Caco-2 (cell line): ENCODE results near the gene ZBTB34. TPM values are rescaled to one million over a fixed set of nuclear protein-coding genes. Genes with fewer than 3 reads are reported as not detected.
"Not testable (repeated sequence)": the region's sequence is repeated elsewhere in the genome, so short reads cannot be mapped to it uniquely, and the experiment has no call there.

Experiments
- Bru-seq: library from RNA; stranded (reverse); fragments of 400-500 nt; gene quantifications from one replicate; lab custom pipeline; 2021; lab: Mats Ljungman, UMichigan
- BruChase-seq, 2 experiments: library from RNA; stranded (reverse); fragments of 400-500 nt; gene quantifications; one replicate each; lab custom pipeline; 2021; lab: Mats Ljungman, UMichigan
- BruUV-seq: library from RNA; stranded (reverse); fragments of 400-500 nt; replicated peaks from 2 replicates; lab custom pipeline; 2021; lab: Mats Ljungman, UMichigan
- CTCF ChIA-PET: fragments of 300-600 bp; sonication (Branson Sonifier 250); formaldehyde crosslinking; loops from one replicate; lab custom pipeline; 2022; ENCODE audit warnings: antibody characterized with exemption; lab: Charles Lee
- POLR2A ChIA-PET: fragments of 300-600 bp; sonication (Branson Sonifier 250); formaldehyde crosslinking; loops from one replicate; lab custom pipeline; 2022; ENCODE audit warnings: antibody characterized with exemption; lab: Charles Lee
- DNase-seq, 2 experiments: peaks; one replicate each; pipeline versions ENCODE4 v3.0.0 to v3.0.0-alpha.2; 2020 to 2022
- H3K27me3 ChIP-seq: replicated peaks from 2 replicates; pipeline ENCODE4 v1.6.0; 2011; ENCODE audit warnings: low read length; ENCODE audit not compliant: control insufficient read depth, insufficient read depth
- H3K36me3 ChIP-seq: 2 replicates; pipeline ENCODE4 v1.5.1; 2011; ENCODE audit warnings: low read length; ENCODE audit not compliant: control insufficient read depth, insufficient read depth
- H3K4me1 ChIP-seq: fragments of 250-450 bp; sonication (Bioruptor Pico); 2 replicates; pipeline ENCODE4 v1.5.1; 2020; ENCODE audit warnings: mild to moderate bottlenecking
- H3K4me3 ChIP-seq: 2 replicates; pipeline ENCODE4 v1.5.1; 2011; ENCODE audit warnings: low read depth, mild to moderate bottlenecking, control low read depth, low read length
- H3K9me3 ChIP-seq: fragments of 250-450 bp; sonication (Bioruptor Pico); 2 replicates; pipeline ENCODE4 v1.5.1; 2020; ENCODE audit warnings: mild to moderate bottlenecking, moderate library complexity
- H3K27ac Mint-ChIP-seq: one replicate; pipeline ENCODE4 v1.8.0; 2022; ENCODE audit warnings: mixed read lengths; ENCODE audit not compliant: unreplicated experiment
- H3K27me3 Mint-ChIP-seq: one replicate; pipeline ENCODE4 v1.8.0; 2022; ENCODE audit warnings: mixed read lengths; ENCODE audit not compliant: insufficient read depth, unreplicated experiment
- H3K36me3 Mint-ChIP-seq: one replicate; pipeline ENCODE4 v1.8.0; 2022; ENCODE audit warnings: mild to moderate bottlenecking, mixed read lengths; ENCODE audit not compliant: insufficient read depth, unreplicated experiment
- H3K4me1 Mint-ChIP-seq: one replicate; pipeline ENCODE4 v1.8.0; 2022; ENCODE audit warnings: low read depth, mixed read lengths; ENCODE audit not compliant: unreplicated experiment
- H3K4me3 Mint-ChIP-seq: one replicate; pipeline ENCODE4 v1.8.0; 2022; ENCODE audit warnings: mild to moderate bottlenecking, moderate library complexity, mixed read lengths; ENCODE audit not compliant: unreplicated experiment
- H3K9me3 Mint-ChIP-seq: one replicate; pipeline ENCODE4 v1.8.0; 2022; ENCODE audit warnings: mixed read lengths; ENCODE audit not compliant: unreplicated experiment
- intact Hi-C: fragments of 100-400 bp; cut with micrococcal nuclease; formaldehyde crosslinking; loops from one replicate; pipeline ENCODE4 v1.10.0; 2022; ENCODE audit not compliant: unreplicated experiment
- long read RNA-seq: library from polyadenylated mRNA; stranded (forward); transcript quantifications from one replicate; pipeline ENCODE4 v2.0.0, GENCODE V29; 2022
- total RNA-seq: library from RNA; stranded (reverse); gene quantifications from 2 replicates; pipeline ENCODE4 v1.2.3, GENCODE V29; 2022
- TF ChIP-seq, protein P1 (sequence below), 2 experiments: fragments of 200-600 bp in 1 of 2; IDR thresholded peaks; 1 replicate in 1 of 2; 2 replicates in 1 of 2; pipeline versions ENCODE4 v1.5.1 to v1.8.0; 2011 to 2022; ENCODE audit warnings: antibody characterized with exemption in 1 of 2, control low read depth in 1 of 2, inconsistent platforms in 1 of 2, low read depth in 1 of 2, low read length in 1 of 2, mild to moderate bottlenecking in 1 of 2, moderate library complexity in 1 of 2; ENCODE audit not compliant: insufficient read depth in 1 of 2, severe bottlenecking in 1 of 2, unreplicated experiment in 1 of 2

Gene ZBTB34
- total RNA-seq (16.8 and 17.1 TPM in 2 replicates), Bru-seq, nascent RNA (percentile 82 among the genes with signal in this experiment), BruChase-seq, experiment 1, labeled RNA remaining after a 2-hour chase (percentile 94 among the genes with signal in this experiment), BruChase-seq, experiment 2, labeled RNA remaining after a 6-hour chase (percentile 75 among the genes with signal in this experiment)
- long read RNA-seq, full-length matches to known transcripts = 18 of 22 reads
- long read RNA-seq, partial matches to known transcripts = 0 of 22 reads
- long read RNA-seq, other reads (novel, unspliced or antisense) = 4 of 22 reads

- intact Hi-C loops = loop anchor here (2.0 kb wide), 1 partner anchor 55 kb away; the partner anchor contains the start of gene RALGPS1
- Histone ChIP-seq H3K36me3 (no peaks in the 10 kb centered on the region), H3K4me1 (no peaks in the 10 kb centered on the region; the same call in 1 of the 2 replicates), H3K27me3 (no peaks in the 10 kb centered on the region), H3K4me3 (peak within 1 kb of the TSS; percentile 84), H3K9me3 (no peaks in the 10 kb centered on the region)
- H3K36me3 Mint-ChIP-seq = peaks cover 11% of the 10 kb centered on the region
- no peaks in the 10 kb centered on the region for H3K27me3 Mint-ChIP-seq
- H3K9me3 Mint-ChIP-seq = no peaks in the 10 kb centered on the region
- POLR2A ChIA-PET = no interaction called here
- TF ChIP-seq, protein P1, sequence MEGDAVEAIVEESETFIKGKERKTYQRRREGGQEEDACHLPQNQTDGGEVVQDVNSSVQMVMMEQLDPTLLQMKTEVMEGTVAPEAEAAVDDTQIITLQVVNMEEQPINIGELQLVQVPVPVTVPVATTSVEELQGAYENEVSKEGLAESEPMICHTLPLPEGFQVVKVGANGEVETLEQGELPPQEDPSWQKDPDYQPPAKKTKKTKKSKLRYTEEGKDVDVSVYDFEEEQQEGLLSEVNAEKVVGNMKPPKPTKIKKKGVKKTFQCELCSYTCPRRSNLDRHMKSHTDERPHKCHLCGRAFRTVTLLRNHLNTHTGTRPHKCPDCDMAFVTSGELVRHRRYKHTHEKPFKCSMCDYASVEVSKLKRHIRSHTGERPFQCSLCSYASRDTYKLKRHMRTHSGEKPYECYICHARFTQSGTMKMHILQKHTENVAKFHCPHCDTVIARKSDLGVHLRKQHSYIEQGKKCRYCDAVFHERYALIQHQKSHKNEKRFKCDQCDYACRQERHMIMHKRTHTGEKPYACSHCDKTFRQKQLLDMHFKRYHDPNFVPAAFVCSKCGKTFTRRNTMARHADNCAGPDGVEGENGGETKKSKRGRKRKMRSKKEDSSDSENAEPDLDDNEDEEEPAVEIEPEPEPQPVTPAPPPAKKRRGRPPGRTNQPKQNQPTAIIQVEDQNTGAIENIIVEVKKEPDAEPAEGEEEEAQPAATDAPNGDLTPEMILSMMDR (IDR thresholded peaks at IDR 0.05; ENCODE audit: insufficient read depth in 1 of 2, low read depth in 1 of 2, low read length in 1 of 2, severe bottlenecking in 1 of 2, unreplicated experiment in 1 of 2) = peak; percentile 97 to 99
- BruUV-seq = no TSS peak
- H3K4me3 Mint-ChIP-seq = peak within 1 kb of the TSS; percentile 74
- peaks cover 16% of the 10 kb centered on the region for H3K4me1 Mint-ChIP-seq
- peak within 1 kb of the TSS; percentile 75 for H3K27ac Mint-ChIP-seq
- CTCF ChIA-PET = interaction anchor here (1.0 kb wide), 1 partner anchor 10 kb away, joined by 3 read pairs; no protein-coding TSS in a partner anchor
- DNase-seq = peak; percentile 74 to 85
Measured at GRCh38 chr9:126860077-126860756, at the start of gene ZBTB34. Gene ZBTB34 (plus strand): TSS chr9:126860639. CDS start chr9:126879400, 18,761 bp downstream.

GRCh38 chr9:126813072-126813471, 47.4 kb upstream of the ZBTB34 start:
- no peaks in the 10 kb centered on the region for H3K4me1 ChIP-seq
- TF ChIP-seq, protein P1 (IDR thresholded peaks at IDR 0.05; ENCODE audit: insufficient read depth in 1 of 2, low read depth in 1 of 2, low read length in 1 of 2, severe bottlenecking in 1 of 2, unreplicated experiment in 1 of 2) = no peak
- POLR2A ChIA-PET = no interaction called here
- intact Hi-C loops = no loop called here
- no peaks in the 10 kb centered on the region; the same call in 1 of the 2 replicates for H3K36me3 ChIP-seq
- peaks cover 19% of the 10 kb centered on the region for H3K9me3 Mint-ChIP-seq
- H3K27me3 ChIP-seq = no peaks in the 10 kb centered on the region
- H3K36me3 Mint-ChIP-seq = peaks cover 42% of the 10 kb centered on the region
- no TSS peak for BruUV-seq
- H3K4me3 ChIP-seq = no peak overlapping the region
- peaks cover 6% of the 10 kb centered on the region; the same call in 1 of the 2 replicates for H3K9me3 ChIP-seq
- no peak for DNase-seq
- H3K27me3 Mint-ChIP-seq = no peaks in the 10 kb centered on the region
- no peak overlapping the region for H3K27ac Mint-ChIP-seq
- H3K4me1 Mint-ChIP-seq = no peaks in the 10 kb centered on the region
- CTCF ChIA-PET = no interaction called here
- no peak overlapping the region for H3K4me3 Mint-ChIP-seq

DNA sequence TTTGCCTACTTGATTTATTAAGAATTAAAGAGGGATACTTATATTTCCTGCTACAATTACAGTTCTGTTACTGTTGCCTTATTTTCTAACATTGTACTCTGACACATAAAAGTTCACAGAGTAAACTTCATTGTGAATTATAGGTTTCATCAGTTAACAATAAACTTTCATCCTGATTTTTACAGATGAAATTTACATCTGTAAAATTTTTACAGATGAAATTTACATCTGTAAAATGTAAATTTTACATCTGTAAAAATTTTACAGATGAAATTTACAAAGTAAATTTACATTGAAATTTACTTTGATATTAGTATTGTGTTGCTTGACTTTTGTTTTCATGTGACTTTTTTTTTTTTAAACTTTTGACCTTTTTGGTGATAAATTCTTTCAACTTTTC, 46.3 kb upstream of the ZBTB34 start:
- BruUV-seq = no TSS peak
- Mint-ChIP-seq H3K4me1 (no peaks in the 10 kb centered on the region), H3K4me3 (no peak overlapping the region), H3K27ac (no peak overlapping the region), H3K27me3 (no peaks in the 10 kb centered on the region), H3K9me3 (peaks cover 20% of the 10 kb centered on the region), H3K36me3 (peaks cover 50% of the 10 kb centered on the region)
- ChIA-PET CTCF (no interaction called here), POLR2A (no interaction called here)
- H3K4me1 ChIP-seq = no peaks in the 10 kb centered on the region
- H3K36me3 ChIP-seq = peaks cover 2% of the 10 kb centered on the region
- no peak overlapping the region for H3K4me3 ChIP-seq
- peaks cover 14% of the 10 kb centered on the region for H3K9me3 ChIP-seq
- no peaks in the 10 kb centered on the region for H3K27me3 ChIP-seq
- intact Hi-C loops = no loop called here
- TF ChIP-seq, protein P1 (IDR thresholded peaks at IDR 0.05; ENCODE audit: insufficient read depth in 1 of 2, low read depth in 1 of 2, low read length in 1 of 2, severe bottlenecking in 1 of 2, unreplicated experiment in 1 of 2) = no peak
- no peak for DNase-seq

- H3K27ac Mint-ChIP-seq, H3K4me3 Mint-ChIP-seq, DNase-seq, H3K4me1 ChIP-seq, H3K27me3 Mint-ChIP-seq, H3K36me3 ChIP-seq, H3K4me3 ChIP-seq, BruUV-seq, POLR2A ChIA-PET, H3K4me1 Mint-ChIP-seq, intact Hi-C loops, H3K27me3 ChIP-seq: not testable (repeated sequence)
- Mint-ChIP-seq H3K36me3 (peaks cover 55% of the 10 kb centered on the region), H3K9me3 (peaks cover 29% of the 10 kb centered on the region)
- CTCF ChIA-PET = interaction anchor here (1.1 kb wide), 1 partner anchor 19 kb away, joined by 3 read pairs; no protein-coding TSS in a partner anchor
- H3K9me3 ChIP-seq = peaks cover 21% of the 10 kb centered on the region
Measured at GRCh38 chr9:126817615-126818014, 42.8 kb upstream of the ZBTB34 start.
